Heart left ventricle (tissue), 13 donors: ENCODE data around the gene SLC9A9.

Experiments used
- CTCF ChIP-seq, 12 donors: fragments of 200-600 bp; sonication (generic) in 4 of 12; IDR thresholded peaks; one replicate each; pipeline versions ENCODE4 v1.5.0 to v1.8.0; 2018 to 2022; ENCODE audit warnings: antibody characterized with exemption in 12 of 12, mild to moderate bottlenecking in 5 of 12
- POLR2A ChIP-seq, 2 donors: fragments of 450-650 bp; IDR thresholded peaks; one replicate each; pipeline ENCODE4 v1.6.1; 2017; ENCODE audit warnings: antibody characterized with exemption in 2 of 2, mild to moderate bottlenecking in 2 of 2, moderate library complexity in 2 of 2
- donor health status: ischemic (EF 13 %, LVEDD 7.1; RV severe dilation, severe dysfunction).
- donor health status: DM: no; HTN: yes; CAD: no.
- donor health status: DM: no; HTN: no; CAD: no.
- donor health status: ischemic (EF 25% LVEDD 6.9; RV normal size, moderate dysfunction).
- donor health status: ischemic (EF 25% LVEDD 5.7; RV mildly dilated, moderate dysfunction).
- donor health status: ischemic (EF 35%, LVEDD 5.7; RV mildly dilated, moderate dysfunction).
- donor health status: nonischemic (EF 11% LVEDD 7.7; RV severe dilation, severe dysfunction).
- donor health status: DM: yes; HTN: yes; CAD: no.
- donor health status: PGD.
- donor health status: ischemic (EF 29% LVEDD 5.4; RV normal size, mild dysfunction).
- donor health status: nonischemic (EF 23%, LVEDD 6.1; RV moderate dilation, normal function).

DNA sequence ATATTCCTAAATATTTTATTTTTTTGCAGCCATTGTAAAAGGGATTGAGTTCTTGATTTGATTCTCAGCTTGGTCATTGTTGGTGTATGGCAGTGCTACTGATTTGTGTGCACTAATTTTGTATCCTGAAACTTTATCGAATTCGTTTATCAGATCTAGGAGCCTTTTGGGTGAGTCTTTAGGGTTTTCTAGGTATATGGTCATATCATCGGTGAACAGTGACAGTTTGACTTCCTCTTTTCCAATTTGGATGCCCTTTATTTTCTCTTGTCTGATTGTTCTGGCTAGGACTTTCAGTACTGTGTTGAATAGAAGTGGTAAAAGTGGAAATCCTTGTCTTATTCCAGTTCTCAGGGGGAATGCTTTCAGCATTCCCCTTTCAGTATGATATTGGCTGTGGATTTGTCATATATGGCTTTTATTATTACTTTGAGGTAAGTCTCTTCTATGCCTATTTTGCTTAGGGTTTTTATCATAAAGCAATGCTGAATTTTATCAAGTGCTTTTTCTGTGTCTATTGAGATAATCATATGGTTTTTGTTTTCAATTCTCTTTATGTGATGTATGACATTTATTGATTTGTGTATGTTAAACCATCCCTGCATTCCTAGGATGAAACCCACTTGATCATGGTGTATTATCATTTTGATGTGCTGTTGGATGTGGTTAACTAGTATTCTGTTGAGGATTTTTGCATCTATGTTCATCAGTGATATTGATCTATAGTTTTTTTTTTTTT is 11.4 kb upstream of the SLC9A9 start:
- no peak for TF ChIP-seq CTCF (IDR thresholded peaks at IDR 0.05)
- TF ChIP-seq POLR2A (IDR thresholded peaks at IDR 0.05): no peak
